ENCODE results near the gene CREB3L1. TPM values are rescaled to one million over a fixed set of nuclear protein-coding genes. Genes with fewer than 3 reads are reported as not detected.

CREB3L1 gene
- polyA plus RNA-seq, 1 donor: 38.3 TPM

GRCh38 chr11:46346886-46347636 lies 69.6 kb downstream of the CREB3L1 start, which contains the start of gene DGKZ:
Gene DGKZ (plus strand): TSS chr11:46347463. CDS start chr11:46347660, 197 bp downstream.
- DNase-seq: peak; percentile 85

- no peak for DNase-seq
These were observed 70.3 kb downstream of the CREB3L1 start for GRCh38 chr11:46347637-46348311.

GRCh38 chr11:46348566-46349401 lies 71.3 kb downstream of the CREB3L1 start:
- DNase-seq: no peak

GRCh38 chr11:46350695-46351094 lies 73.2 kb downstream of the CREB3L1 start:
- DNase-seq: no peak

GRCh38 chr11:46351148-46351547 lies 73.7 kb downstream of the CREB3L1 start:
- no peak for DNase-seq

- no peak for DNase-seq
These were observed 74.1 kb downstream of the CREB3L1 start for GRCh38 chr11:46351606-46352005.

GRCh38 chr11:46352063-46352841 lies 74.8 kb downstream of the CREB3L1 start:
- no peak for DNase-seq

GRCh38 chr11:46353698-46354097 lies 76.2 kb downstream of the CREB3L1 start:
- no peak for DNase-seq

- DNase-seq: no peak
These were observed 79.5 kb downstream of the CREB3L1 start for GRCh38 chr11:46356924-46357482.

- no peak for DNase-seq
These were observed 80.0 kb downstream of the CREB3L1 start for GRCh38 chr11:46357483-46357936.

- DNase-seq: no peak
These were observed 82.5 kb downstream of the CREB3L1 start for GRCh38 chr11:46359953-46360352.

- DNase-seq: no peak
These were observed 83.4 kb downstream of the CREB3L1 start for GRCh38 chr11:46360878-46361277.

- DNase-seq: peak; percentile 74
These were observed 84.1 kb downstream of the CREB3L1 start for GRCh38 chr11:46361283-46362155.

- DNase-seq: no peak
These were observed 84.9 kb downstream of the CREB3L1 start for GRCh38 chr11:46362156-46363030.

- no peak for DNase-seq
These were observed 85.6 kb downstream of the CREB3L1 start for GRCh38 chr11:46363031-46363407.

- peak; percentile 48 for DNase-seq
These were observed 86.1 kb downstream of the CREB3L1 start for GRCh38 chr11:46363455-46364005.

- no peak for DNase-seq
These were observed 86.6 kb downstream of the CREB3L1 start for GRCh38 chr11:46364056-46364455.

- no peak for DNase-seq
These were observed 87.3 kb downstream of the CREB3L1 start for GRCh38 chr11:46364791-46365190.

- no peak for DNase-seq
These were observed 88.8 kb downstream of the CREB3L1 start for GRCh38 chr11:46366260-46366659.
